ENCODE measurements around the gene ITGAE. TPM values are rescaled to one million over a fixed set of nuclear protein-coding genes. Genes with fewer than 3 reads are reported as not detected.

Gene ITGAE
- total and polyA plus RNA-seq, 2 experiments from 2014 or later: 23.3 to 80.3 TPM

GRCh38 chr17:3691617-3692067 is 109.3 kb downstream of the ITGAE start:
- Histone ChIP-seq H3K79me2 (ENCODE audit: insufficient read depth) (no peaks in the 10 kb centered on the region), H3K27me3 (replicated peaks; ENCODE audit: insufficient read depth) (no peaks in the 10 kb centered on the region), H3K4me1 (ENCODE audit: insufficient read depth) (peaks cover 10% of the 10 kb centered on the region; the same call in 1 of the 2 replicates), H2AFZ (no peak overlapping the region), H3K36me3 (ENCODE audit: low read depth) (no peaks in the 10 kb centered on the region), H3K9ac (no peak overlapping the region), H3K9me3 (ENCODE audit: low read depth) (no peaks in the 10 kb centered on the region), H3F3A (ENCODE audit: insufficient read depth) (peaks cover 4% of the 10 kb centered on the region; the same call in 1 of the 2 replicates), H3K4me3 (no peak overlapping the region), H3K4me2 (ENCODE audit: unreplicated experiment) (no peak overlapping the region), H3K9me2 (ENCODE audit: insufficient read depth) (no peaks in the 10 kb centered on the region), H4K20me1 (ENCODE audit: insufficient read depth) (no peaks in the 10 kb centered on the region), H3K27ac (no peak overlapping the region)
- TF ChIP-seq EZH2 (IDR thresholded peaks at IDR 0.05; ENCODE audit: insufficient read depth, poor library complexity, severe bottlenecking): no peak
- 78 to 79% methylated on average over 16 of the region's 16 CpGs for WGBS, 2 experiments (ENCODE audit: low coverage in 1 of 2, low lambda C conversion rate in 2 of 2, missing lambda C conversion rate in 2 of 2)
- in situ Hi-C loops (cut with MboI): no loop called here
- DNase-seq: no peak

GRCh38 chr17:3690094-3690715 is 110.8 kb downstream of the ITGAE start:
- H3K27me3 ChIP-seq (replicated peaks; ENCODE audit: insufficient read depth): no peaks in the 10 kb centered on the region
- H3K27ac ChIP-seq: no peak overlapping the region
- H3K4me3 ChIP-seq: no peak overlapping the region
- H3K36me3 ChIP-seq (ENCODE audit: low read depth): no peaks in the 10 kb centered on the region
- TF ChIP-seq EZH2 (IDR thresholded peaks at IDR 0.05; ENCODE audit: insufficient read depth, poor library complexity, severe bottlenecking): no peak
- no peak overlapping the region for H3K9ac ChIP-seq
- H3K4me1 ChIP-seq (ENCODE audit: insufficient read depth): peaks cover 6% of the 10 kb centered on the region; the same call in 1 of the 2 replicates
- H3K79me2 ChIP-seq (ENCODE audit: insufficient read depth): no peaks in the 10 kb centered on the region
- H3F3A ChIP-seq (ENCODE audit: insufficient read depth): peaks cover 4% of the 10 kb centered on the region; the same call in 1 of the 2 replicates
- H2AFZ ChIP-seq: no peak overlapping the region
- no peaks in the 10 kb centered on the region for H3K9me3 ChIP-seq (ENCODE audit: low read depth)
- whole genome bisulfite sequencing, 2 experiments (ENCODE audit: low coverage in 1 of 2, low lambda C conversion rate in 2 of 2, missing lambda C conversion rate in 2 of 2): 70 to 75% methylated on average over 21 of the region's 22 CpGs
- no peaks in the 10 kb centered on the region for H3K9me2 ChIP-seq (ENCODE audit: insufficient read depth)
- DNase-seq: no peak
- in situ Hi-C loops (cut with MboI): no loop called here
- H3K4me2 ChIP-seq (ENCODE audit: unreplicated experiment): no peak overlapping the region
- no peaks in the 10 kb centered on the region for H4K20me1 ChIP-seq (ENCODE audit: insufficient read depth)

GRCh38 chr17:3689262-3690093 is 111.5 kb downstream of the ITGAE start:
- no peak for DNase-seq
- peaks cover 4% of the 10 kb centered on the region; the same call in 1 of the 2 replicates for H3F3A ChIP-seq (ENCODE audit: insufficient read depth)
- no peaks in the 10 kb centered on the region for H3K4me1 ChIP-seq (ENCODE audit: insufficient read depth)
- no peaks in the 10 kb centered on the region for H4K20me1 ChIP-seq (ENCODE audit: insufficient read depth)
- no peak overlapping the region for H3K4me3 ChIP-seq
- WGBS, 2 experiments (ENCODE audit: low coverage in 1 of 2, low lambda C conversion rate in 2 of 2, missing lambda C conversion rate in 2 of 2): 84 to 85% methylated on average over 31 to 43 of the region's 44 CpGs
- H3K27me3 ChIP-seq (replicated peaks; ENCODE audit: insufficient read depth): 0 out of 2 replicates have a peak, but pooled peaks cover 5% of the 10 kb centered on the region
- no peak overlapping the region for H3K9ac ChIP-seq
- no peaks in the 10 kb centered on the region for H3K36me3 ChIP-seq (ENCODE audit: low read depth)
- H3K9me2 ChIP-seq (ENCODE audit: insufficient read depth): no peaks in the 10 kb centered on the region
- in situ Hi-C loops (cut with MboI): no loop called here
- H3K79me2 ChIP-seq (ENCODE audit: insufficient read depth): no peaks in the 10 kb centered on the region
- no peaks in the 10 kb centered on the region for H3K9me3 ChIP-seq (ENCODE audit: low read depth)
- no peak overlapping the region for H2AFZ ChIP-seq
- TF ChIP-seq EZH2phosphoT487 (IDR thresholded peaks at IDR 0.05; ENCODE audit: insufficient read depth, low read depth): no peak
- TF ChIP-seq EZH2 (IDR thresholded peaks at IDR 0.05; ENCODE audit: insufficient read depth, poor library complexity, severe bottlenecking): no peak
- H3K27ac ChIP-seq: no peak overlapping the region
- no peak overlapping the region for H3K4me2 ChIP-seq (ENCODE audit: unreplicated experiment)

- DNase-seq: no peak
- Histone ChIP-seq H3K4me1 (ENCODE audit: insufficient read depth) (no peaks in the 10 kb centered on the region), H3K4me3 (no peak overlapping the region), H3K4me2 (ENCODE audit: unreplicated experiment) (no peak overlapping the region), H3F3A (ENCODE audit: insufficient read depth) (peaks cover 4% of the 10 kb centered on the region; the same call in 1 of the 2 replicates), H3K9me2 (ENCODE audit: insufficient read depth) (no peaks in the 10 kb centered on the region), H3K9ac (no peak overlapping the region), H3K27ac (no peak overlapping the region), H3K27me3 (replicated peaks; ENCODE audit: insufficient read depth) (0 out of 2 replicates have a peak, but pooled peaks cover 10% of the 10 kb centered on the region), H3K79me2 (ENCODE audit: insufficient read depth) (no peaks in the 10 kb centered on the region), H2AFZ (no peak overlapping the region), H4K20me1 (ENCODE audit: insufficient read depth) (no peaks in the 10 kb centered on the region), H3K36me3 (ENCODE audit: low read depth) (no peaks in the 10 kb centered on the region), H3K9me3 (ENCODE audit: low read depth) (no peaks in the 10 kb centered on the region)
- 71 to 75% methylated on average over 11 to 14 of the region's 14 CpGs for WGBS, 2 experiments (ENCODE audit: low coverage in 1 of 2, low lambda C conversion rate in 2 of 2, missing lambda C conversion rate in 2 of 2)
- no peak for TF ChIP-seq EZH2 (IDR thresholded peaks at IDR 0.05; ENCODE audit: insufficient read depth, poor library complexity, severe bottlenecking)
- no peak for TF ChIP-seq EZH2phosphoT487 (IDR thresholded peaks at IDR 0.05; ENCODE audit: insufficient read depth, low read depth)
- in situ Hi-C loops (cut with MboI): no loop called here
These were observed 112.1 kb downstream of the ITGAE start for GRCh38 chr17:3688852-3689261.
